Measurements from ENCODE around the gene POLD2.

The POLD2 gene

GRCh38 chr7:44108768-44109750, 14.3 kb downstream of the POLD2 start:
- peaks cover 31% of the 10 kb centered on the region; the same call in 1 of the 2 replicates for H3K36me3 ChIP-seq (ENCODE audit: insufficient read depth, low read length)
- H3K4me1 ChIP-seq (ENCODE audit: insufficient read depth, low read length, poor library complexity, severe bottlenecking), result peaks cover 18% of the 10 kb centered on the region
- no peaks in the 10 kb centered on the region for H3K27me3 ChIP-seq (ENCODE audit: insufficient read depth, low read length, poor library complexity, severe bottlenecking)
- H2AFZ ChIP-seq (ENCODE audit: low read length), result no peak overlapping the region
- no peak overlapping the region for H3K9ac ChIP-seq (ENCODE audit: low read depth, low read length, poor library complexity, severe bottlenecking)
- TF ChIP-seq EZH2phosphoT487 (IDR thresholded peaks at IDR 0.05; ENCODE audit: borderline replicate concordance) (no peak), CTCF (conservative IDR thresholded peaks at IDR 0.05; ENCODE audit: low read length) (peak; percentile 40; the same call in 1 of the 2 replicates)
- H3K4me2 ChIP-seq (ENCODE audit: low read depth, low read length, poor library complexity, severe bottlenecking), result peak overlapping the region; percentile 91
- H3K79me2 ChIP-seq (ENCODE audit: insufficient read depth, low read length), result peaks cover 50% of the 10 kb centered on the region
- no peaks in the 10 kb centered on the region for H3K9me3 ChIP-seq (ENCODE audit: insufficient read depth, low read depth, low read length)
- H4K20me1 ChIP-seq (ENCODE audit: insufficient read depth, low read length, poor library complexity, severe bottlenecking), result peaks cover 34% of the 10 kb centered on the region
- H3K4me3 ChIP-seq (ENCODE audit: low read length, poor library complexity, severe bottlenecking), result no peak overlapping the region
- H3F3A ChIP-seq (ENCODE audit: low read depth), result no peaks in the 10 kb centered on the region
- H3K9me2 ChIP-seq (replicated peaks; ENCODE audit: low read depth, low read length), result no peaks in the 10 kb centered on the region

GRCh38 chr7:44107961-44108767, 15.2 kb downstream of the POLD2 start:
- H3K9me3 ChIP-seq (ENCODE audit: insufficient read depth, low read depth, low read length), result no peaks in the 10 kb centered on the region
- no peaks in the 10 kb centered on the region for H3K9me2 ChIP-seq (replicated peaks; ENCODE audit: low read depth, low read length)
- peak overlapping the region; percentile 91 for H3K4me2 ChIP-seq (ENCODE audit: low read depth, low read length, poor library complexity, severe bottlenecking)
- H3K27me3 ChIP-seq (ENCODE audit: insufficient read depth, low read length, poor library complexity, severe bottlenecking), result no peaks in the 10 kb centered on the region
- no peak overlapping the region for H3K4me3 ChIP-seq (ENCODE audit: low read length, poor library complexity, severe bottlenecking)
- peaks cover 34% of the 10 kb centered on the region for H4K20me1 ChIP-seq (ENCODE audit: insufficient read depth, low read length, poor library complexity, severe bottlenecking)
- H3K4me1 ChIP-seq (ENCODE audit: insufficient read depth, low read length, poor library complexity, severe bottlenecking), result peaks cover 26% of the 10 kb centered on the region
- no peak overlapping the region for H2AFZ ChIP-seq (ENCODE audit: low read length)
- H3K79me2 ChIP-seq (ENCODE audit: insufficient read depth, low read length), result peaks cover 50% of the 10 kb centered on the region
- TF ChIP-seq EZH2phosphoT487 (IDR thresholded peaks at IDR 0.05; ENCODE audit: borderline replicate concordance) (no peak), CTCF (conservative IDR thresholded peaks at IDR 0.05; ENCODE audit: low read length) (no peak)
- H3K9ac ChIP-seq (ENCODE audit: low read depth, low read length, poor library complexity, severe bottlenecking), result no peak overlapping the region
- H3K36me3 ChIP-seq (ENCODE audit: insufficient read depth, low read length), result peaks cover 29% of the 10 kb centered on the region; the same call in 1 of the 2 replicates
- H3F3A ChIP-seq (ENCODE audit: low read depth), result no peaks in the 10 kb centered on the region

GRCh38 chr7:44107116-44107960, 16.0 kb downstream of the POLD2 start:
- Histone ChIP-seq H3K4me1 (ENCODE audit: insufficient read depth, low read length, poor library complexity, severe bottlenecking) (peaks cover 31% of the 10 kb centered on the region), H4K20me1 (ENCODE audit: insufficient read depth, low read length, poor library complexity, severe bottlenecking) (peaks cover 34% of the 10 kb centered on the region), H3K27me3 (ENCODE audit: insufficient read depth, low read length, poor library complexity, severe bottlenecking) (no peaks in the 10 kb centered on the region), H3K4me2 (ENCODE audit: low read depth, low read length, poor library complexity, severe bottlenecking) (peak overlapping the region; percentile 91), H3K9me2 (replicated peaks; ENCODE audit: low read depth, low read length) (no peaks in the 10 kb centered on the region), H2AFZ (ENCODE audit: low read length) (no peak overlapping the region), H3K36me3 (ENCODE audit: insufficient read depth, low read length) (peaks cover 21% of the 10 kb centered on the region; the same call in 1 of the 2 replicates), H3K79me2 (ENCODE audit: insufficient read depth, low read length) (peaks cover 50% of the 10 kb centered on the region), H3K4me3 (ENCODE audit: low read length, poor library complexity, severe bottlenecking) (peak overlapping the region; percentile 94), H3F3A (ENCODE audit: low read depth) (no peaks in the 10 kb centered on the region), H3K9me3 (ENCODE audit: insufficient read depth, low read depth, low read length) (no peaks in the 10 kb centered on the region), H3K9ac (ENCODE audit: low read depth, low read length, poor library complexity, severe bottlenecking) (peak overlapping the region; percentile 34)
- TF ChIP-seq EZH2phosphoT487 (IDR thresholded peaks at IDR 0.05; ENCODE audit: borderline replicate concordance), result no peak
- no peak for TF ChIP-seq CTCF (conservative IDR thresholded peaks at IDR 0.05; ENCODE audit: low read length)

All from Loucy (cell line).